ENCODE results near the gene TFF3.

The TFF3 gene

GRCh38 chr21:42309753-42310213 lies 5.4 kb downstream of the TFF3 start:
- ChIA-PET POLR2A (no interaction called here), CTCF (interaction anchor here (0.5 to 1.5 kb wide), 12 partner anchors 9 to 494 kb away, joined by 3 to 4 read pairs (median 3); no protein-coding TSS in a partner anchor)
- DNase-seq (ENCODE audit: extremely low spot score) = peak; percentile 87
- TF ChIP-seq BHLHE40 (IDR thresholded peaks at IDR 0.05; ENCODE audit: borderline replicate concordance) (no peak), CTBP1 (IDR thresholded peaks at IDR 0.05; ENCODE audit: borderline replicate concordance) (no peak), FOXM1 (IDR thresholded peaks at IDR 0.05; ENCODE audit: borderline replicate concordance) (no peak), PKNOX1 (IDR thresholded peaks at IDR 0.05) (no peak)

GRCh38 chr21:42308914-42309752 lies 6.1 kb downstream of the TFF3 start:
- TF ChIP-seq ZNF384 (IDR thresholded peaks at IDR 0.05) (no peak), TARDBP (IDR thresholded peaks at IDR 0.05) (no peak), FOXK2 (IDR thresholded peaks at IDR 0.05) (no peak), L3MBTL2 (conservative IDR thresholded peaks at IDR 0.05) (no peak), LEF1 (IDR thresholded peaks at IDR 0.05; ENCODE audit: borderline replicate concordance) (no peak), PKNOX1 (IDR thresholded peaks at IDR 0.05) (no peak)
- ChIA-PET POLR2A (no interaction called here), CTCF (interaction anchor here (0.5 to 1.5 kb wide), 9 partner anchors 8 to 493 kb away, joined by 3 to 4 read pairs (median 3); no protein-coding TSS in a partner anchor)
- no peak for DNase-seq (ENCODE audit: extremely low spot score)

- ChIA-PET POLR2A (no interaction called here), CTCF (interaction anchor here (0.5 kb wide), 1 partner anchor 71 kb away, joined by 3 read pairs; no protein-coding TSS in a partner anchor)
- DNase-seq (ENCODE audit: extremely low spot score) = no peak
- no peak for TF ChIP-seq ELF4 (IDR thresholded peaks at IDR 0.05)
Measured at GRCh38 chr21:42308161-42308913, 6.9 kb downstream of the TFF3 start.

GRCh38 chr21:42307106-42307505 lies 8.1 kb downstream of the TFF3 start:
- TF ChIP-seq FOXA1 (IDR thresholded peaks at IDR 0.05) = no peak
- no peak for TF ChIP-seq ZNF384 (IDR thresholded peaks at IDR 0.05)
- no peak for TF ChIP-seq FOXK2 (IDR thresholded peaks at IDR 0.05)
- TF ChIP-seq PKNOX1 (IDR thresholded peaks at IDR 0.05) = no peak
- TF ChIP-seq SUZ12 (IDR thresholded peaks at IDR 0.05) = no peak
- TF ChIP-seq LEF1 (IDR thresholded peaks at IDR 0.05; ENCODE audit: borderline replicate concordance) = no peak
- TF ChIP-seq SP1 (IDR thresholded peaks at IDR 0.05) = no peak
- no peak for TF ChIP-seq BHLHE40 (IDR thresholded peaks at IDR 0.05; ENCODE audit: borderline replicate concordance)
- no peak for TF ChIP-seq CTBP1 (IDR thresholded peaks at IDR 0.05; ENCODE audit: borderline replicate concordance)
- TF ChIP-seq FOXM1 (IDR thresholded peaks at IDR 0.05; ENCODE audit: borderline replicate concordance) = no peak
- TF ChIP-seq L3MBTL2 (conservative IDR thresholded peaks at IDR 0.05) = no peak
- no peak for TF ChIP-seq TARDBP (IDR thresholded peaks at IDR 0.05)
- TF ChIP-seq ARNT (IDR thresholded peaks at IDR 0.05) = no peak
- TF ChIP-seq HDGF (IDR thresholded peaks at IDR 0.05; ENCODE audit: borderline replicate concordance) = no peak
- no peak for TF ChIP-seq ELF4 (IDR thresholded peaks at IDR 0.05)
- TF ChIP-seq NFRKB (IDR thresholded peaks at IDR 0.05) = no peak
- ChIA-PET CTCF (no interaction called here), POLR2A (no interaction called here)
- DNase-seq (ENCODE audit: extremely low spot score) = no peak

GRCh38 chr21:42306366-42307035 lies 8.7 kb downstream of the TFF3 start:
- ChIA-PET CTCF (no interaction called here), POLR2A (no interaction called here)
- no peak for TF ChIP-seq CTBP1 (IDR thresholded peaks at IDR 0.05; ENCODE audit: borderline replicate concordance)
- TF ChIP-seq PKNOX1 (IDR thresholded peaks at IDR 0.05) = no peak
- no peak for TF ChIP-seq L3MBTL2 (conservative IDR thresholded peaks at IDR 0.05)
- TF ChIP-seq HDGF (IDR thresholded peaks at IDR 0.05; ENCODE audit: borderline replicate concordance) = no peak
- no peak for TF ChIP-seq SP1 (IDR thresholded peaks at IDR 0.05)
- TF ChIP-seq LEF1 (IDR thresholded peaks at IDR 0.05; ENCODE audit: borderline replicate concordance) = no peak
- TF ChIP-seq BHLHE40 (IDR thresholded peaks at IDR 0.05; ENCODE audit: borderline replicate concordance) = no peak

More at GRCh38 chr21:42306366-42307035, 8.7 kb downstream of the TFF3 start:
- DNase-seq (ENCODE audit: extremely low spot score) = no peak

All from HEK293T (cell line).